ENCODE measurements around the gene NUP153.
A peak's percentile ranks its signal among the peaks of the same experiment; 100 is the strongest.

Gene NUP153

DNA sequence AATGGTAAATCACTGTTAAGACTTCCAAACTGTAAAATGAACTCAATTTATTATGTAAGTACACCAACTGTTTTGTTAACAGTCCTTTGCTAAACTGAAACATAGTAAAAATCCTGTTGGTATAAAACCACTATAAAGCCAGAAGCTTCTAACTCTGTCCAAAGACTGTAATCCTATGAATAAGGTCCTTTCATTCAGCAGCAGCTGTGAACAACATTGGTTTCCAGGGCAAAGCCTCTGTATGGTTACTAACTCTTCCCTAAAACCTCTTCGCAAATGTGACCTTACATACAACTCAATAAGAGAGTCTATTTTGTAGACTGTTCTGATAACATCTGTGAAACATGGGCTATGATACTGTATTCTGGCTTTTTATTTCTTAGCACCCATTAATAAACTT is 40.1 kb downstream of the NUP153 start:
- DNase-seq, result no peak

DNA sequence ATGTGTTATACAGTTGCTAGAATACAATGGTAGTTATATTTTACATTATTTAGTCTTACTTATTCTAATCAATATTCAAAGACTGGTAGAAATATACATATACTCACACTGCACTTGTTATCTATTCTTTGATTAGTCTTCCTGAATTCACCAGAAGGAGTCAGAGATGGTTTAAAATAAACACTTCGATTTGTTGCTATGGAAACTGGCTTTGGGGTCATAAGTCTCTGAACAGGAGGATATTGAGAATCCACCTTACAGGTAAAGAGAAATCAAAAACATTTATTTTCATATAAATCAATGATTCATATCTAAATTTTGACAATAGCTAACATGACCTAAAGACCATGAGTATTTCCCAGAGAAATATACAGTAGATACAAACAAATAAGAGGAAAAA is 41.6 kb downstream of the NUP153 start:
- DNase-seq, result no peak

DNA sequence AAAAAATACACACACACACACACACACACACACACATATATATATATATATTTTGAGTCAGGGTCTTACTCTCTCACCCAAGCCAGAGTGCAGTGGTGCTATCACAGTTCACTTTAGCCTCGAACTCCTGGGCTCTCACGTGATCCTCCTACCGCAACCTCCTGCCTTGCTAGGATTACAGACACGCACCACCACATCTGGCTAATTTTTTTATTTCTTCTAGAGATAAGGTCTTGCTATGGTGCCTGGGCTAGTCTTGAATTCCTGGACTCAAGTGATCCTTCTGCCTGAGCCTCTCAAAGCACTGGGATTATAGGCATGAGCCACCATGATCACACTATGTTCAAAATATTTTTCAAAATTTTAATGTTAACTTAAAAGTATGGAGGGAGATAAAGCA is 43.5 kb downstream of the NUP153 start:
- DNase-seq, result no peak

DNA sequence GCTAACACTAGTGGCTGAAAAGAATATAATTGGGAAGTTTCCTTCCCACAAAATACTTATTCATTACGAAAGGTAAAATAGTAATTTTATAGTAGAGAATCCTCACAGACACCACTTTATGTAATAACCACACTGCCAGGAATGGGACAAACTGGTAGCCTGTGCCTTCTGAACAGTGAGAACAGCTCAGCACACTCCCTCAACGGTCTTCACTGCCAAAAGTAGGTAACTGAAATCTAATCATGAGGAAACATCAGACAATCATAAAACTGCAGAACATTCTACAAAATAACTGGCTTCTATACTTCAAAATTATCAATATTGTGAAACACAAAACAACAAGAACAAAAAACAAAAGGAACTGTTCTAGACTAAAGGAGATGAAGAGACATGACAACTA is 44.1 kb downstream of the NUP153 start:
- no peak for DNase-seq

DNA sequence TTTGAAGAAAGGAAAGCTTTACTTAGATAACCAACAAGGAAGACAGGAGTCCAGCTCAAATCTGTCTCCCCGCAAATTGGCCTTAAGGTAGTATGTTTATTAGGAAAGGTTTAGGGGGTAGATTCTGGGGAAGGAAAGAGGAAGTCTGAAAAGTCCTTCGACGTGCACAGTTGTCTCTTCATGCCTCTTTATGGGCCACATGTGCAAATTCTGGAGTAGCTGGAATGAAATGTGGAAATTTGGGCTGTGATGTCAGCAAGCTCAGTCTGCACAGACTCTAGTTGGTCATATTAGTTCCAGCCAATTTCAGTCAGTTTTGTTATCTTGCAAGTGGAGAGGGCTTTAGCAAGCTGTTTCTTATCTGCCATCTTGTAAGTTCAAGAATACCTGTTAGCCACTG is 50.1 kb downstream of the NUP153 start:
- no peak for DNase-seq

DNA sequence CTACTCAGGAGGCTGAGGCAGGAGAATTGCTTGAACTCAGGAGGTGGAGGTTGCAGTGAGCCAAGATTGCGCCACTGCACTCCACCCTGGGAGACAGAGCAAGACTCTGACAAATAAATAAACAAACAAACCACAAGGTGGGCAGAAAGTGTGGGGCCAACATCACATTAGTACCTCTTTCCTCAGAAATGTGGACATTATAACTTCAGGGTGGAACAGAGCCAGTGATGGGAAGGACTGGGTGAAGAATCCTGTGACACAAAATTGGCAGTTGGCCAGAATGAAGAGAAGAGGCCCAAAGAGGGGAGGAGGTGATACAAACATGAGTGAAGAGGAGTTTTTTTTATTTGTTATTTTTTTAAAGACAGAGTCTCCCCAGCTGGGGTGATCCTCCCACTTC is 50.6 kb downstream of the NUP153 start:
- DNase-seq, result no peak

DNA sequence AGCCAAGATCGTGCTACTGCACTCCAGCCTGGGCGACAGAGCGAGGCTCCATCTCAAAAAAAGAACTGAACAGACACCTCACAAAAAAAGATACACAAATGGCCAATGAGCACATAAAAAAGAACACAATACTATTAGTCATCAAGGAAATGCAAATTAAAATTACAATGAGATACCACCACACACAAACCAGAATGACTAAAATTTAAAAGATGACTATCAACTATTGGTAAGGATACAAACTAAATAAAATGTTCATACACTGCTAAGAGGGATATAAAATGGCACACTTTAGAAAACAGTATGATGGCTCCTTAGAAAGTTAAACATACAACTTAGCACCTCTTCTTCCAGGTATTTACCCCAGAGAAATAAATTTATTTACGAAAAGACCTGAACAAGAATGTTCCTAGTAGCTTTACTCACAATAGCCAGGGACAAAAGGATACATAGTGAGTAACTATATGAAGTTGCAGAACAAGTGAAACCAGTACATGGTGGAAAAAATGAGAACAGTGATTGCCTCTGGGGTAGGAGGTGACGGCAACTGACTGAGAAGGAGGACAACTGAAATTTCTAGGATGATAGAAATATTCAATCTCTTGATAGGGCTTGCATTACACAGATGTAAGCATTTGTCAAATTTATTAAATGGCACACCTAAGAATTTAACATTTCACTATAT is 53.4 kb downstream of the NUP153 start:
- no peak for DNase-seq

DNA sequence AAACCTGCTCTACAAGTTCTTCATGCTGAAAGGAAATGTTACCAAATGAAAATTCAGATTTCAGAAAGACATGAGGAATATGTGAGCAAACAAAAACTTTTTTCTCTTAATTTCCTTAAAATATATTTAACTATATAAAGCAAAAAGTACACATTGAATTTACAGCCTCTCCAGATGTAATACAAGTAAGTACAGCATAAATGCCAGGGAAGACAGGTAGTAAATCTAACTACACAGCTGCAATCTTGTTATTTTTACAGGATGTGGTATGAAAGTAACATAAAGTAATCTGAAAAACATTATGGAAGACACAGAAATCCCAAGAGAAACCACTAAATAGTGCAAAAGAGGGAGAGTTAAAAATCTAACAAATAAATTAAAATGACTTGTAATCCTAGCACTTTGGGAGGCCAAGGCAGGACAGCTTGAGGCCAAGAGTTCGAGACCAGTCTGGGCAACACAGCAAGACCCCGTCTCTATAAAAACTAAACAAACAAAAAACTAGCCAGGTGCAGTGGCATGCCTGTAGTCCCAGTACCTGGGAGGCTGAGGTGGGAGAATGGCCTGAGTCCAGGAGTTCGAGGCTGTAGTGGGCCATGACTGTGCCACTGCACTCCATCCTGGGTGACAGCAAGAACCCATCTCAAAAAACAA is 55.9 kb downstream of the NUP153 start:
- DNase-seq, result no peak

DNA sequence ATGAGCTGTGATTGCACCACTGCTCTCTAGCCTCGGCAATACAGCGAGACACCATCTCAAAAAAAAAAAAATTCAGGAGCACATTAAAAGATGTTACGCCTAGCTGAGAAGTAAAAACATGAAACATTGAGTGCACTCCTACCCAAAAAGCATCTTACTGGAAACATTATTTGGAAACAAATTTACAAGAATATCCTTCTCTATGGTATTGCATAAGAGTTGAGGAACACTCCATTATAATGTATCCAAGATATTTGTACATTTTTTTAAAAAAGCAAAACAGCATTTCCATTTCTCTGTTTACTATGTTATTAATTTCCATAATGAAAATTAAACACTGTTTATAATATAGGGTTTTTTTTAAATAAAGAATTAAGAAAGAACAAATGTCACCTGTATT is 58.0 kb downstream of the NUP153 start:
- no peak for DNase-seq

DNA sequence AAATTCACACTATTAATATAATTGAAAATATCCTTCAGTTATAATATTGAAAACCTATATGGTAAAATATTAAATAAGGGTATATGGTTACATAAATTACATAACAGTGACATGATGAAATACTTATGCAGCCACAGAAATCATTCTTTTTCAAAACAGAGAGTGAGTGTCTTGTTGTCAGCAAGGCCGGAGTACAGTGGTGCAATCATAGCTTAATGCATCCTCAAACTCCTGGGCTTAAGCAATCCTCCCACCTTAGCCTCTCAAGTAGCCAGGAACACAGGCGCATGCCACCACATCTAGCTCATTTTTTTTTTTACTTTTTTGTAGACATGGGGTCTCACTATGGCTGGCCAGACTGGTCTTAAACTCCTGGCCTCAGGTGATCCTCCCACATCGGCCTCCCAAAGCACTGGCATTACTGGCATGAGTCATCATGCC is 66.2 kb downstream of the NUP153 start:
- DNase-seq, result no peak

DNA sequence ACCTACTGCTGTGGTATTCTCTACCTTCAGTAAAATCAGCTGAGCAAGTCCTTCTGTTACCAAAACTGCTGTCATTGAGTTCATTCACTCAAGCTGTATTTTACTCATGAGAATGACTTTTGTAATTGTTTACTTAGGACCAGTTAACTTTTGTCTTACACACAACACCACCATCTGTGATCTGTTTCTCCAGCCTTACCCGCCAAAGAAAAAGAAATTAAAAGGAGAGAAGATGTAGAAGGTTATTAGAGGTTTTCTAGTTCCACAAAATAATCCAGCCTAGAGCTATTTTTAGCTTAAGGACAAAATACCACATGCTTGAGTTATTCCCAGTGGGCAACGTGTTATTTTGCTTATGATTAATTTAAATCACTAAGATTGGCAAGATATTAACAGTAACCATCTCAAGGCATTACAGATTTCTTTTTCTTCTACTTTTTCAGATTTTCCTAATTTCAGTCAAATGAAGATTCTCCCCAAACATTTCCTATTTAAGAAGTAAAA is 68.5 kb downstream of the NUP153 start:
- DNase-seq, result no peak

DNA sequence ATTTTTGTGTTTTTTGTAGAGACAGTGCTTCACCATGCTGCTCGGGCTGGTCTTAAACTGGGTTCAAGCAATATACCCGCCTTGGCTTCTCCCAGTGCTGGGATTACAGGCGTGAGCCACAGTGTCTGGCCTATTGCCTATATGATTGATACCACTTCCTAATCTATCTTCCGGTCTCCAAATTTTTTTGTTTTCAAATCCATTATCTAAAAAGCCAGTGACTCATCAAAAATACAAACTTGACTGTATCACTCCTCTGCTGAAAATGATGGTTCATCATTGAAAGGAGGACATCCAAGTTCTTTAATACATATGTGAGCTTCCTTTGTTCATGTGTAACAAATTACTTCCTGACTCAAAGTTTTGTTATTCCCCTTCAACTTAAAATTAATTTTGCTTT is 71.2 kb downstream of the NUP153 start:
- DNase-seq, result no peak

DNA sequence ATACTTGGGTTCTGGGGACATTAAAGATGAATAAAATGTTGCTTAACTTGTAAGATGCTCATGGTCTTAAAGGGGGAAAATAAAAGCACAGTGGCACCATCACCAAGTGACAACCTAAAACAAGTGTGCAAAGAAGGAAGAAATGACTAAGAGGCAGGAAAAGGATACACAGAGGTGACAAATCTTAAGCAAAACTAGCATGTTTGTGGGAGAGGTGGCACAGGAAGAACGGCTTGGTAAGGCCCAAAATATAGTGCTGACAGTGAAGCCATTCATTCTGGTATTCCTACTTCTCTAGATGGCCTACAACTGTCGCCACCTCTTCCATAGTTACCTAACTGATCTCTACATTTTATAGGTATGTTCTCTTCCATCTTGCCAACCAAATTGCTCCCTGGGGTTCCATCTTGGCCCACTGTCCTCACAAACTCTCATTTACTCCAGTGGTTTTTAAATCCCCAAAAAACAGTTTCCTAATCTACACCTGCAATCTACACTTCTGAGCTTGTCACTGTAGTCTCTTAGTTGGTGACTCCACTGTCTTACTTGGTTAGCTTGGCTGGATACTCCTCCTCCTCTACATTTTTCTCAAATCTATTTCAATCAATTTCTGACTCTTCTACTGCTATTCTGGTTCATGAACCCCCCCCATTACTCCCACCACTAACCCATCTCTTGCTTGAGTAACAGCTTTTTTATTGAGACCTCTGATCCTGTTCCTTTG is 73.1 kb downstream of the NUP153 start:
- no peak for DNase-seq

DNA sequence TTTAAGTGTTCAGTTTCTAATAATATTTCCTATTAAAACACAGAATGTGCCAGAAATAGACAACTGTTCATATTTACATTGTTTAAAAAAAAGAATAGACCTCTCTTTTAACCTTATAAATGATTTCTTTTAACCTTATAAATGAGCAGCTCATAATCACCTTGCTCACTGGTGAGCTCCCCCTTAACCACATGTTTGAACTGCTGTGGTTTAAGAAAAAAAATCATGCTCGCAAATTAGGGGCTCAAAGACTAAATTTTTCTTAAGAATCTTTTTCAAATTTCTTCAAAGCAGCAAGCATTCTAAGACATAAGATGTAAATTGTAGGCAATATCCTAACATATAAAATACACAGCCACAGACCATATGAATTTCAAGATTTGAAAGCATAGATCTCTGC is 73.8 kb downstream of the NUP153 start:
- no peak for DNase-seq

DNA sequence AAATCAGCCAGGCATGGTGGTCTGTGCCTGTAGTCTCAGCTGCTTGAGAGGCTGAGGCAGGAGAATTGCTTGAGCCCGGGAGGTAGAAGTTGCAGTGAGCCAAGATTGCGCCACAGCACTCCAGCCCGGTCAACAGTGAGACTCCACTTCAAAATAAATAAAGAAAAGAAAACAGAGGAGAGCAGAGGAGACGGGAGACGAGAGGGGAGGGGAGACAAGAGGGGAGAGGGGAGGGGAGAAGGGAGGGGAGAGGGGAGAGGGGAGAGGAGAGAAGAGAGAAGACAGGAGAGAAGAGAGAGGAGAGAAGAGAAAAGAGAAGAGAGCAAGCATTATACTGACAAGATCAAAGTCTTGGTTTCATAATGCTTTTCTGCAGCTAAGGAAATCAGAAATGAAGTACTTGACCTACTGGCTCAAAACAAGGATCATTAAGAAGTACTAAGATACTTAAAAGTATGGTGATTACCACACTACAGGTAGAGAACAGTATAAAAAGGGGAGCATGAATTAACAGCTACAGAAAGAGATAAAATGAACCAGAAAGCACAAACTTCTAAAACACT is 76.1 kb downstream of the NUP153 start:
- DNase-seq, result no peak

DNA sequence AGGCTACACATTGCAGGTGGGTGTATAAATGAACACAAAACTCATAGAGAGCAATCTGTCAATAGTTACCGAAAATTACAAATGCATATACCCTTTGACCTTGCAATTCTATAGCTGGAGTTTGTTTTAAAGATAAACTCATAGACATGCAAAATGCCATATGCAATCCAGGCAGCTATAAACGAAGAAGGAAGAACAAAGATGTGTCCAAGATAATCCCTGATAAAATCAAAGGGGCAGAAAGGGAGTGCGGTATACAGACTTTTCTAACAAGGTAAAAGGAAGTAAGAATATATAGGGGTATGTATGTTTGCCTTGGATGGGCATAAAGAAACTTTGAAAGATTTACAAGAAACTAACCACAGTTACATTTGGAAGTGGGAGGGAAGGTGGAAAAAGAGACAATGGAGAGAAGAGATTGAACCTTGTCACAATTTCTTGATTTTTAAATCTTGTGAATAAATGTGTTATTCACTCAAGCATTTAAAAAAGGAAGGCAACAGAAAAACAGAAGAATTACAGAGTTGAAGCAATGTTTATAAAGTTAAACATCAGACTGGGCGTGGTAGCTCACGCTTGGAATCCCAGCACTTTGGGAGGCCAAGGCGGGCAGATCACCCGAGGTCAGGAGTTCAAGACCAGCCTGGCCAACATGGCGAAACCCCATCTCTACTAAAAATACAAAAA is 76.8 kb downstream of the NUP153 start:
- no peak for DNase-seq

DNA sequence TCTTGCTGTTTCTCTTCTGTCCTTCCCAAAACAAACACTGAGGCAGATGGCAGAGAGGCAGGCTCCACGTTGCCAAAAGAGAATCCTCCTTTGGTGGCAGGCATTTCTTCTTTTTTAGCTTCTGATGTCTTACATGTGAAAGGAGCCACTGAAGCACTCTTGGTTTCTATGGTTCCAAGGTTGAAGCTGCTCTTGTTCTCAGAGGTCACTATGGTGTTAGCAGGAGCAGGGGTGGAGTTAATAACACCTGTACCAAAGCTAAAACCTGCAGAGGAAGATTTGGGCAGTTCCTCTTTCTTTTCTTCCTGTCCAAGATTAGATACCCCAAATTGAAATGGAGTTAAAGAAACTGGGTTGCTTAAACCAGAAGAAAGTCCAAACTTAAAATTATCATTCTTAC is 77.9 kb downstream of the NUP153 start:
- peak in 2 of 58 donors; percentile 7 to 16 for DNase-seq

DNA sequence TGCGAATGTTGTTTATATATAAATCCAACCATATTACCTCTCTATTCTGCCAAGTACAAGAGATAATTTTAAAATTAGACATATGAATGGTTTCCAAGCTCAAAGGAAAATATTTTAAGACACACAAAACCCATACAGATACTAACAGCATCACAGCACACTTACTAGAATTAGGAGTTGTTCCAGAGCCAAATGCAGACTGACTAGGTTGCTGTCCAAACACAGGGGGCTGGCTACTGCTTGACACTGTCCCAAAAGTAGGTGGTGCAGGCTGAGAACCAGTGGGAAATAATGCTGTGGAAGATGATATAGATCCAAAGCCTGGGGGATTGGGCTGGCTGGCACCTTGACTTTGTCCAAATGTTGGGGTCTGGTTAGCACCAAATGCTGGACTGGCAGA is 82.3 kb downstream of the NUP153 start:
- no peak for DNase-seq

DNA sequence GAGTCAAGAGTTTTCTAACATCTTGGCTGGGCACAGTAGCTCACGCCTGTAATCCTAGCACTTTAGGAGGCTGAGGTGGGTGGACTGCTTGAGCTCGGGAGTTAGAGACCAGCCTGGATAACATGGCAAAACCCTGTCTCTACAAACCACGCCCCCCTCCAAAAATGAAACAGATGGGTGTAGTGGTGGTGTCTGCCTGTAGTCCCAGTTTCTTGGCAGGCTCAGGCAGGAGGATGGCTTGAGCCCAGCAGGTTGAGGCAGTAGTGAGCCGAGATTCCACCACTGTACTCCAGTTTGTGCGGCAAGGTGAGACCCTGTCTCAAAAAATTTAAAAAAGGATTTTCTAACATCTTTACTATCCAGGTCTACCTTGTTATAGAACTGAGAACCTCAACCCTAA is 84.6 kb downstream of the NUP153 start:
- DNase-seq, result no peak

DNA sequence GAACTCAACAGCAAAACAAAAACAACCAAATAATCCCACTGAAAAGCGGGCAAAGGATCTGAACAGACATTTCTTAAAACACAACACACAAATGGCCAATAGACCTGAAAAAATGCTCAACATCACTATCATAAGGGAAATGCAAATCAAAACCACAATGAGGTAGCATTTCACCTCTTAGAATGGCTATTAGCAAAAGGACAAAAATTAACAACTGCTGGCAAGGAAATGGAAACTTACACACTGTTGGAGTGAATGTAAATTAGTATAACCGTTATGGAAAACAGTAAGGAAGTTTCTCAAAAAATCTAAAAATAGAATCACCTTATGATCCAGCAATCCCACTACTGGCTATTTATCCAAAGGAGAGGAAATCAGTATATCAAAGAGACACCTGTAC is 85.7 kb downstream of the NUP153 start:
- DNase-seq, result peak in 1 of 58 donors; percentile 53

DNA sequence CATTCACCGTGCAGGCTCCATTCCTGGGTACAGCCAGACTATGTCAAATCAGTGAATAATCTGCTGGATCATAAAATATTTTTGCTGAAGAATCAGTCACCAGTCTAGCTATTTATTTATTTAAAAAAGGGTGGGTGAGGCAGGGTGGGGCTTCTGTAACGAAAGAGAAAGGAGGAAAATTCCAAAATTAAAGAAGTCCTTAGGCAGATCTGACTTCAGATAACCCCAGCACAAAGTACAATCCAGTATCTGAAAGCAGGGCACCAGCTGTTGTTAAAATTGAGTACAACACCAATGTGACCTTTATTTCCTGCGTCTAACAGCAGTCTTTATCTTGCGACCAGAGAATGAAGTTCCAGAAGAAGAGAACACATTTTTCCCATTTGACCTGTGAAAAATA is 90.9 kb downstream of the NUP153 start:
- DNase-seq, result no peak

DNA sequence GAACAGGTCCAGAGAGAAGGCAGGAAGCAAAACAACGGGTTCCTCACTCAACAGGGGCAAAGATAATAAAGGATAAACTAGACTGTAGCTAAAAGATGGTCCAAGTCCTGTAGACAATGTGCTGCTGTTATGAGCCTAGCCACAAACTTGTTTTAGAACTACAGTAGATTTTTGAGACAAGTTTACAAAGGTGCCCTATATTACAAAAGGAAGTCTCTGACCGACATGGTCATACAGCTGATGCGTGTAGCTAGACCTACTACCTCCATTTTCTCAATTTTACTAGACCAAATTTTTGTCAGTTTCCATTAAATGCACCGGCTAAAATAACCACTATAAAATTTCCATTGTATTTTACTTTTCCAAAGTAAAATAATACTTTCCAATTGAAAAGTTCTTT is 94.7 kb downstream of the NUP153 start:
- no peak for DNase-seq
